Measurements from ENCODE around the gene ADCY5. TPM values are rescaled to one million over a fixed set of nuclear protein-coding genes. Genes with fewer than 3 reads are reported as not detected.
A peak's percentile ranks its signal among the peaks of the same experiment; 100 is the strongest.

The ADCY5 gene
- total RNA-seq, 1 experiment from 2014 or later = 0.82 TPM

GRCh38 chr3:123344907-123345594 is 103.8 kb downstream of the ADCY5 start:
- Histone ChIP-seq H3K27me3 (replicated peaks) (peaks cover 3% of the 10 kb centered on the region; the same call in 1 of the 2 replicates), H3K9me3 (replicated peaks) (no peaks in the 10 kb centered on the region), H3K4me3 (no peak overlapping the region), H3K36me3 (no peaks in the 10 kb centered on the region), H3K4me1 (replicated peaks) (peaks cover 10% of the 10 kb centered on the region), H3K27ac (no peak overlapping the region)
- DNase-seq (ENCODE audit: low read depth in 1 of 2, low spot score in 2 of 2) = no peak

- H3K9me3 ChIP-seq (replicated peaks) = no peaks in the 10 kb centered on the region
- H3K27ac ChIP-seq = no peak overlapping the region
- 0 out of 2 replicates have a peak, but pooled peaks cover 3% of the 10 kb centered on the region for H3K27me3 ChIP-seq (replicated peaks)
- H3K4me3 ChIP-seq = no peak overlapping the region
- peak in 1 of 2 experiments; percentile 37 for DNase-seq (ENCODE audit: low read depth in 1 of 2, low spot score in 2 of 2)
- no peaks in the 10 kb centered on the region for H3K36me3 ChIP-seq
- H3K4me1 ChIP-seq (replicated peaks) = peaks cover 10% of the 10 kb centered on the region
Measured at GRCh38 chr3:123344175-123344906, 104.5 kb downstream of the ADCY5 start.

- no peak for DNase-seq (ENCODE audit: low read depth in 1 of 2, low spot score in 2 of 2)
- Histone ChIP-seq H3K4me1 (replicated peaks) (peaks cover 10% of the 10 kb centered on the region), H3K27me3 (replicated peaks) (0 out of 2 replicates have a peak, but pooled peaks cover 3% of the 10 kb centered on the region), H3K4me3 (no peak overlapping the region), H3K9me3 (replicated peaks) (no peaks in the 10 kb centered on the region), H3K27ac (no peak overlapping the region), H3K36me3 (no peaks in the 10 kb centered on the region)
Measured at GRCh38 chr3:123343296-123344174, 105.4 kb downstream of the ADCY5 start.

- Histone ChIP-seq H3K27ac (no peak overlapping the region), H3K4me1 (replicated peaks) (peaks cover 10% of the 10 kb centered on the region), H3K36me3 (no peaks in the 10 kb centered on the region), H3K4me3 (no peak overlapping the region), H3K27me3 (replicated peaks) (0 out of 2 replicates have a peak, but pooled peaks cover 3% of the 10 kb centered on the region), H3K9me3 (replicated peaks) (no peaks in the 10 kb centered on the region)
- DNase-seq (ENCODE audit: low read depth in 1 of 2, low spot score in 2 of 2) = no peak
Measured at GRCh38 chr3:123342631-123343080, 106.2 kb downstream of the ADCY5 start.

GRCh38 chr3:123341871-123342630 is 106.8 kb downstream of the ADCY5 start:
- 0 out of 2 replicates have a peak, but pooled peaks cover 3% of the 10 kb centered on the region for H3K27me3 ChIP-seq (replicated peaks)
- no peaks in the 10 kb centered on the region for H3K9me3 ChIP-seq (replicated peaks)
- H3K4me1 ChIP-seq (replicated peaks) = peaks cover 10% of the 10 kb centered on the region
- no peaks in the 10 kb centered on the region for H3K36me3 ChIP-seq
- H3K4me3 ChIP-seq = no peak overlapping the region
- no peak overlapping the region for H3K27ac ChIP-seq
- DNase-seq (ENCODE audit: low read depth in 1 of 2, low spot score in 2 of 2) = no peak

GRCh38 chr3:123340336-123340735 is 108.6 kb downstream of the ADCY5 start:
- no peaks in the 10 kb centered on the region for H3K9me3 ChIP-seq (replicated peaks)
- peaks cover 10% of the 10 kb centered on the region for H3K4me1 ChIP-seq (replicated peaks)
- 0 out of 2 replicates have a peak, but pooled peaks cover 3% of the 10 kb centered on the region for H3K27me3 ChIP-seq (replicated peaks)
- no peaks in the 10 kb centered on the region for H3K36me3 ChIP-seq
- H3K27ac ChIP-seq = no peak overlapping the region
- DNase-seq (ENCODE audit: low read depth in 1 of 2, low spot score in 2 of 2) = no peak
- no peak overlapping the region for H3K4me3 ChIP-seq

- Histone ChIP-seq H3K27me3 (replicated peaks) (0 out of 2 replicates have a peak, but pooled peaks cover 3% of the 10 kb centered on the region), H3K4me1 (replicated peaks) (peaks cover 8% of the 10 kb centered on the region)
Measured at GRCh38 chr3:123339302-123339701, 109.6 kb downstream of the ADCY5 start.

GRCh38 chr3:123338620-123339061 is 110.2 kb downstream of the ADCY5 start:
- no peak overlapping the region for H3K4me3 ChIP-seq
- H3K36me3 ChIP-seq = no peaks in the 10 kb centered on the region
- peaks cover 1% of the 10 kb centered on the region for H3K4me1 ChIP-seq (replicated peaks)
- DNase-seq (ENCODE audit: low read depth in 1 of 2, low spot score in 2 of 2) = no peak
- H3K27me3 ChIP-seq (replicated peaks) = 0 out of 2 replicates have a peak, but pooled peaks cover 3% of the 10 kb centered on the region
- H3K27ac ChIP-seq = no peak overlapping the region
- H3K9me3 ChIP-seq (replicated peaks) = no peaks in the 10 kb centered on the region

More at GRCh38 chr3:123339302-123339701, 109.6 kb downstream of the ADCY5 start:
- Histone ChIP-seq H3K27ac (no peak overlapping the region), H3K9me3 (replicated peaks) (no peaks in the 10 kb centered on the region), H3K36me3 (no peaks in the 10 kb centered on the region), H3K4me3 (no peak overlapping the region)
- no peak for DNase-seq (ENCODE audit: low read depth in 1 of 2, low spot score in 2 of 2)

- H3K27me3 ChIP-seq (replicated peaks) = 0 out of 2 replicates have a peak, but pooled peaks cover 3% of the 10 kb centered on the region
- H3K4me1 ChIP-seq (replicated peaks) = no peaks in the 10 kb centered on the region
- no peak overlapping the region for H3K4me3 ChIP-seq
- H3K36me3 ChIP-seq = no peaks in the 10 kb centered on the region
- H3K27ac ChIP-seq = no peak overlapping the region
- H3K9me3 ChIP-seq (replicated peaks) = no peaks in the 10 kb centered on the region
- no peak for DNase-seq (ENCODE audit: low read depth in 1 of 2, low spot score in 2 of 2)
Measured at GRCh38 chr3:123337948-123338619, 110.8 kb downstream of the ADCY5 start.

- H3K4me1 ChIP-seq (replicated peaks) = no peaks in the 10 kb centered on the region
- H3K4me3 ChIP-seq = no peak overlapping the region
- no peak for DNase-seq (ENCODE audit: low read depth in 1 of 2, low spot score in 2 of 2)
- H3K36me3 ChIP-seq = no peaks in the 10 kb centered on the region
- no peaks in the 10 kb centered on the region for H3K9me3 ChIP-seq (replicated peaks)
- H3K27ac ChIP-seq = no peak overlapping the region
- H3K27me3 ChIP-seq (replicated peaks) = 0 out of 2 replicates have a peak, but pooled peaks cover 3% of the 10 kb centered on the region
Measured at GRCh38 chr3:123337226-123337625, 111.7 kb downstream of the ADCY5 start.

GRCh38 chr3:123336441-123336851 is 112.4 kb downstream of the ADCY5 start:
- no peak for DNase-seq (ENCODE audit: low read depth in 1 of 2, low spot score in 2 of 2)
- H3K4me1 ChIP-seq (replicated peaks) = no peaks in the 10 kb centered on the region
- H3K27me3 ChIP-seq (replicated peaks) = 0 out of 2 replicates have a peak, but pooled peaks cover 3% of the 10 kb centered on the region
- no peaks in the 10 kb centered on the region for H3K36me3 ChIP-seq
- H3K9me3 ChIP-seq (replicated peaks) = no peaks in the 10 kb centered on the region
- H3K27ac ChIP-seq = no peak overlapping the region
- no peak overlapping the region for H3K4me3 ChIP-seq

GRCh38 chr3:123336001-123336400 is 112.9 kb downstream of the ADCY5 start:
- DNase-seq (ENCODE audit: low read depth in 1 of 2, low spot score in 2 of 2) = no peak

More at GRCh38 chr3:123336001-123336400, 112.9 kb downstream of the ADCY5 start:
- no peak overlapping the region for H3K4me3 ChIP-seq
- 0 out of 2 replicates have a peak, but pooled peaks cover 3% of the 10 kb centered on the region for H3K27me3 ChIP-seq (replicated peaks)
- no peaks in the 10 kb centered on the region for H3K36me3 ChIP-seq
- H3K9me3 ChIP-seq (replicated peaks) = no peaks in the 10 kb centered on the region
- no peak overlapping the region for H3K27ac ChIP-seq
- no peaks in the 10 kb centered on the region for H3K4me1 ChIP-seq (replicated peaks)

All from SJSA1 (cell line).